DLD1 (cell line): ENCODE results near the gene SLC16A1.
"Not testable (repeated sequence)": the region's sequence is repeated elsewhere in the genome, so short reads cannot be mapped to it uniquely, and the experiment has no call there.

ENCODE experiments used
- in situ Hi-C: cut with HindIII; loops from 2 replicates; pipeline ENCODE4 v1.10.0; 2017; ENCODE audit warnings: low sequenced_read_pairs

Gene SLC16A1

DNA sequence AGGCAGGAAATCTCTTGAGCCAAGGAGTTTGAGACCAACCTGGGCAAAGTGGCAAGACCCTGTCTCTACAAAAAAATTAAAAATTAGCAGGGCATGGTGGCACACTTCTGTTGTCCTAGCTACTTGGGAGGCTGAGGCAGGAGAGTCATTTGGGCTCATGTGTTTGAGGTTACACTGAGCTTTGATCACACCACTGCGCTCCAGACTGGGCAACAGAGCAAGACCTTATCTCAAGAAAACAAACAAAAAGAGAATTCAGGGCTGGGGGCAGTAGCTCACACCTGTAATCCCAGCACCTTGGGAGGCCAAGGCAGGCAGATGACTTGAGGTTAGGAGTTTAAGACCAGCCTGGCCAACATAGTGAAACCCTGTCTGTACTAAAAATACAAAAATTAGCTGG is 17.8 kb upstream of the SLC16A1 start:
- in situ Hi-C loops = no loop called here

GRCh38 chr1:112971006-112971405 is 15.0 kb upstream of the SLC16A1 start:
- in situ Hi-C loops = no loop called here

DNA sequence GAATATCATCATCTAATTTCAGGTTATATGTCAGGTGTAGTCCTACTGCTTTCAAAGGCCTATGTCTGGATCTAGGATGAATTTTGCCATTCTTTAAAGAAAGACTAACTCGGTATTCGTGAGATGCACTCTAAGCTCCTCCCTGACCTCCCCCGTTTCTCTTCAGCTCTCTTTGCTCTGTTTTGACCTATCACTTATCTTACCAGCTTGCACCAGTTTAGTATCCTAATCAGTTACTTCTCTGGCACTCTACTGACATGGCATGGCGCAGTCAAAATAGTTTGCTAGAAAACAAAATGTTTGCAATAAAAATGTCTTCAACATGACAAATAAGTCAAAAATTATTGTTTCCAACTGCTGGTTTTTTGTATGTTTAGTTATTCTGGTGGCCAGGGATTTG is 8.4 kb upstream of the SLC16A1 start:
- in situ Hi-C loops = no loop called here

DNA sequence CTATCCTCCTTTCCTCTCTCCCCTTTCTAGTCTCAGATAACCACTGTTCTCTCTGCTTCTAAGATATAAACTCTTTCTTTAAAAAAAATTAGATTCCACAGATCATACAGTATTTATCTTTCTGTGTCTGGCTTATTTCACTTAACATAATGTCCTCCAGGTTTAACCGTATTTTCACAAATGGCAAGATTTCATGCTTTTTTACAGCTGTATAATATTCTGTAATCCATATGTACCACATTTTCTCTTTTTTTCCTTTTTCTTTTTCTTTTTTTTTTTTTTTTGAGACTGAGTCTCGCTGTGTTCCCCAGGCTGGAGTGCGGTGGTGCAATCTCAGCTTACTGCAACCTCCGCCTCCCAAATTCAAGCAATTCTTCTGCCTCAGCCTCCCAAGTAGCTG is 5.1 kb upstream of the SLC16A1 start:
- in situ Hi-C loops = no loop called here

GRCh38 chr1:112960384-112960783 is 4.4 kb upstream of the SLC16A1 start:
- in situ Hi-C loops = no loop called here

GRCh38 chr1:112958236-112958635 is 2.2 kb upstream of the SLC16A1 start:
- in situ Hi-C loops = not testable (repeated sequence)

GRCh38 chr1:112957133-112957812 is 1.3 kb upstream of the SLC16A1 start:
- in situ Hi-C loops = no loop called here

DNA sequence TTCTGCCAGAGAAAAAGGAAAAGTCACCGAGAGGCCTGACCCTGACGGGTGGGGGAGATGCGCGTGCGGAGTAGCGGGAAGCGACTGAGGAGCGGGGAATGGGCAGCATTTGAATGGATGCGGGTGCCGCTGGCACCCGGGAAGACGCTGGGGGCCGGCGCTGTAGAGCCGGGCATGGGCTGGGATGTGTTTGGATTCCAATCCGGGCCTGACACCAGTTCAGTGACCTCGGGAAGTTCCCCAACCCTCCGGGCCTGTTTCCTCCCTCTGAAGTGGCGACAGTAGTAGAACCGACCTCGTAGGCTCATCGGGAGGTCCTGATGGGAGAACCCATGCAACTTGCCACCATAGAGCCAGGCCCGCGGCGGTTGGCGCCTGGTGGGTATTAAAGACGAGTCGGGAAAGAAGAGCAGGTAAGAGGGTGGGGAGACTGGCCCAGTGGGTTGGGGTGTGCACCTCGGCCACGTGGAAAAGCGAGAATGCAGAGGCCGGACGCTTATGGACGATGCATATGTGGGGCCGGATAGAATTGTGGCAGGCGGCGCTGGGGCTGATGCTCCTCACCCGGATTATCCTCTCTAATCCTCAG is 642 bp upstream of the SLC16A1 start:
- in situ Hi-C loops = no loop called here

DNA sequence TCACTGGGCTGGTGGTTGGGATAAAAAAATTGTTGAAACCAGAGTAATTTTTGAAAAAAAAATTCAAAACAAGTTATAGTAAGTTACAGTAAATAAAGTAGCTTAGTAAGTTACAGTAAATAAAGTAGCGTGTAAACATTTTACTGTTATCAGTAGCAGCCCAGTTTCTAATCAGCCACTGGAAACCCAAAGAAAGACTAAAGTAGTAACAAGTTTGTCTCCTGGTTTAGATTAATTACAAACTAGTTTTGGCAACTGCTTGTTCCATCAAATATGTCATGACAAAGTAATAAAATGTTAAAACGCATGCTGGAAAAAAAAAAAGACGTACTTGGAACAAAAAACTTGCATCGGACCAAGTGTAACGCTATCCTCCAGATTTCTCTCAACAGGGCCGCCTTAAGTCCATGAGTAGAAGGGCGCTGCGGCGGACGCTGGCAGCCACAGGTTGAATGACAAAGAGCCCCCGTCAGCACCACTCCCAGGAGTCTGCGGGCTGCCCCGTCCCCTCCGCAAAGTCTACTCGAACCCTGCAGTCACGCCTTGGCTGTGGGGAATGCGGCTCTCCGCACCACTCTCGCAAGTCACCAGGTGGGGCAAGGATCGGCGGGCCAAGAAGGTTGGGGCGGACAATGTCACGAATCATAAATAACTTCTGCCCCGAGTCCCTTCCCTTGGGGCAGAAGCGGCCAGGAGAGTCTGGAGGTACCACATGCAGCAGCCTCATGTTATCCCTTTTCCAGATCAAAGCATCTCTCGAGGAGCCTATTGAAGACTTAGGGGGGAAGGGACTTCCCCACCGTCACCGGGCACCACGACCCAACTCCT is 837 bp downstream of the SLC16A1 start:
- in situ Hi-C loops = no loop called here

- in situ Hi-C loops = no loop called here
These were observed 1.9 kb downstream of the SLC16A1 start for GRCh38 chr1:112954017-112954650.

DNA sequence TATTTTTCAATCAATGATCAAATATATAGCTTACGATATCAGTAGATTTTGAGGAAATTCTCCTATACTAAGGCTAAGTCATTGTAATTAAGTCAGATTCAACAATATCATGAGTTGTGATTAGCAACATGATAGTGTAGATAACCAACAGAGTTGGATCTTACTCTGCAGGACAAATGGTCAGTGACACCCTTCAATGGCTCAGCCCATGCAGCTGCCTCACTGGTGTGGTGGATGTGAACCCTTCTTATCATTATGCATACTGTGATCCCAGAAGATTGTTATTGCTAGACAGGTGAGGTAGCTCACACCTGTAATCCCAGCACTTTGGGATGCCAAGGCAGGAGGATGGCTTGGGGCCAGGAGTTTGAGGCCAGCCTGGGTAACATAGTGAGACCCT is 5.6 kb downstream of the SLC16A1 start:
- in situ Hi-C loops = no loop called here

DNA sequence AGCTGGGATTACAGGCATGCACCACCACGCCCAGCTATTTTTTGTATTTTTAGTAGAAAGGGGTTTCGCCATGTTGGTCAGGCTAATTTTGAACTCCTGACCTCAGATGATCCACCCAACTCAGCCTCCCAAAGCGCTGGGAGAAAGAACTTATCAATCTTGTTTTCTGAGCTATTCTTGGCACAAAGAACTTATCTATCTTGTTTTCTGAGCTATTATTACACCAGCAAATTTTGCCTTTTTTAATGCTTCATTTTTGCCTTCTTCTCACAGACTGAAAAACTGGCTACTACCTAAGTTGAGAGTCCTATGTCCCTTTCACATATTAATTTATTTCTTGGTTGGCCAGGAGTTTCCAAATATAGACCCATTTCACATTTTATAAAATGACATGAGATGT is 9.3 kb downstream of the SLC16A1 start:
- in situ Hi-C loops = no loop called here

DNA sequence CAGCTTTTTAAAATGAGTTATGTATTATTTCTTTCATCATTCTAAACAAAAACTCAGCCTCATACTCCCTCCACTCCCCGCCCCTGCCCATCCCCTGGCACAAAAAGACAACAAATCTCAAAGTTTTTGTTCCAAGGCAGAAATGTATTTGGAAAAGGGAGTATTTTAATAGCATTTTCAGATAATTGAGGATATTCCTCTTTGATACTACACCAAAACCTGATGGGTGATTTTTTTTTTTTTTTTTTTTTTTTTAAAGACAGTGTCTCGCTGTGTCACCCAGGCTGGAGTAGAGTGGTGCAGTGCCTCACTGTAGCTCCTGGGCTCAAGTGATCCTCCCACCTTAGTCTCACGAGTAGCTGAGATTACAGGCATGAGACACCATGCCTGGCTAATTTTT is 16.2 kb downstream of the SLC16A1 start:
- in situ Hi-C loops = no loop called here

GRCh38 chr1:112938210-112938609 is 17.8 kb downstream of the SLC16A1 start:
- in situ Hi-C loops = no loop called here

DNA sequence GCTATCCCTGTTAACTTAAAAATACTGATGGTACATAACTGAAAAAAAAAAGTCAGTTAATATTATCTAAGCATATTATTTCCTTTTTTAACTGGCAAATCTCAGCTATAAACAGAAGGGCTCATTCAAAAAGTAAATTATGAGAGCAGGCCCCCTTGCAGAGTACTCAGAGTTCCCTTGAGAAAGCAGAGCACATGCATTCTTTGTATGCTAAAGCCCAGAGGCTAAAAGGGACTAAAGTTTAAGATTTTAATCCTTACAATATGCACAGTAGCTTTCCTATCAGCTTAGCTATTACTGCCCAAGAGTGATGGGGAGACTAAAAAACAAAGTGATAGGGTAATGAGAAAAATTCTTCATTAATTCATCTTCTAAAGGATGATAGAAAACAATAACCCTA is 18.5 kb downstream of the SLC16A1 start:
- in situ Hi-C loops = no loop called here

DNA sequence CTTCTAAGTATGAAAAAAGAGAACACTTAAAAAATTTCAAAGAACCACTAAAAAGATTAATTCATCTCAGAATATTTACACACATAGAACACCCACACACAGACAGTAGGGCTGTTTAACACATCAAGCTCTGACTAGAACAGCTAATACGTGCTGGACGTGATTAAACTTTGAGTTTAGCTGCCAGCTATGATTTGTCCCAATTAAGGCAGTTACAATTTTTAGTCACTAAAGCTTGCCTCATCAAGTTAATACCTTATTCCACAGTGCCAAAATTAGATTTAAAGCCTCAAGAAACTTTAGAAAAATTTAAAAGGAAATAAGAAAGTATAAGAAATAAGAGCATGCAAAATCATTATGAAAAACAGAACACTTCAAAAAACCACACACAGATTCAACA is 18.9 kb downstream of the SLC16A1 start:
- in situ Hi-C loops = no loop called here

DNA sequence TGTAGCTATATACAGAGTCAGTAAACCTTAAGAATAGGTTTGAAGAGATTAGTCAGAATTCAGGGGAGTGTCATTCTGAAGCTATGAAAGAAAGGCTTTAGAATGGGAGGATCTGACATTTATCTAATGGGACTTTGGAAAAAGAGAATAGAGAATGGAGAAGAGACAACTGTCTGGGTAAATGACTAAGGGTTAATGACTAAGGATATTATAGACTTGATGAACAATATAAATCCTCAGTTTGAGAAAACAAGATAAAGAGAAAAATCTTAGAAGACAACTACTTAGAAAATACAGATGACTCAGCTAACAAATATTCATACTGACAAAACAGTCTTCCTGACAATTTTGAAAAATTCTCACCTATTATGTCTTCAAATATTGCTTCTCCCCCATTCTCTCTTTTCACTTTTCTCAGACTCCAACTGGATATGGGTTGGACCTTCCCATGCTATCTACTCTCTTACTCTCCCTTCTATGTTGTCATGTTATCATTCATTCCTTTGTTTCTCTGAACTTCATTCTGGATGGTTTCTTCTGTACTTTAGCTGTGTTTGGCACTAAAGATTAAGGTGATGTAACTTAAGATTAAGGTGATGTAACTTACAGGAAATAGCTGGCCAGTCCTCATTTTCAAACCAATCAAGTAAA is 20.4 kb downstream of the SLC16A1 start:
- in situ Hi-C loops = no loop called here

DNA sequence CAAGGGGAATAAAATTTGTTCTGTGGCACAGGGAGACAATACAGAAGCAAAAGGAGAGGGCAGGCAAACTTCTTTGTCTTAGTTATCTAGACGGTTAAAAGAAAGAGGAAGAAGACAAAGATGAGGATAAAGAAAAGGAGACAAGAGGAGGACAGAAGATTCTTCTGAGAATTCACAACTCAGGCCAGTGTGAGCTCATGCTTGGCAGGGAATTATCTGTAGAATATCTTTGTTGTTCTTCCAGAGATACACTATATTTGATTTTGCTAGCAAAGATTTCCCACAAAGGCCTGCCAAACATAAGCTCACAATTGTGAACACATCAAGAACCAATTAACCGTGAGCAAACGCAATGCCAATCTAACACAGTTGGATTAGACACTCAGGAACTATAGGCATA is 21.4 kb downstream of the SLC16A1 start:
- in situ Hi-C loops = no loop called here

- in situ Hi-C loops = no loop called here
These were observed 22.0 kb downstream of the SLC16A1 start for GRCh38 chr1:112933820-112934571.

DNA sequence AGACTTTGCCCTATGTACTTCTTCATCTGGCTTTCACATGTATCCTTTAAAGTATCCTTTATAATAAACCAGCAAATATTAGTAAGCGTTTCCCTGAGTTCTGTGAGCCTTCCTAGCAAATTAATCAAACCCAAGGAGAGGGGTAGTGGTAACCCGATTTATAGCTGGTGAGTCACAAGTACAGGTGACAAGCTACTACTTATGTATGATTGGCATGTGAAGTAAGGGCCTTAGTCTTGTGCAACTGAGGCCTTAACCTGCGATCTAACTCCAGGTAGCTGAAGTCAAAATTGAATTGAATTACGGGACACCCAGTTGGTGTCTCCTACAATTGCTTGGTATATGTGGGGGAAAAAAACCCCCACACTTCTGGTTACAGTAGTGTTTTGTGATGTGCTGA is 26.0 kb downstream of the SLC16A1 start:
- in situ Hi-C loops = no loop called here
